ENCODE results near the gene SDR42E2. TPM values are rescaled to one million over a fixed set of nuclear protein-coding genes. Genes with fewer than 3 reads are reported as not detected.

The SDR42E2 gene
- total RNA-seq, 1 donor from 2014 or later, result 0.10 TPM

GRCh38 chr16:22190776-22191531 lies 28.6 kb downstream of the SDR42E2 start:
- H3K27me3 Mint-ChIP-seq (ENCODE audit: unreplicated experiment), result peaks cover 24% of the 10 kb centered on the region
- H3K27ac Mint-ChIP-seq (ENCODE audit: unreplicated experiment), result peak overlapping the region; percentile 97
- no peak for TF ChIP-seq CTCF (IDR thresholded peaks at IDR 0.05; ENCODE audit: unreplicated experiment)
- H3K9me3 Mint-ChIP-seq (ENCODE audit: unreplicated experiment), result no peaks in the 10 kb centered on the region
- peak; percentile 89 for DNase-seq (ENCODE audit: low spot score)
- H3K4me1 Mint-ChIP-seq (ENCODE audit: unreplicated experiment), result peaks cover 52% of the 10 kb centered on the region
- peak overlapping the region; percentile 87 for H3K4me3 Mint-ChIP-seq (ENCODE audit: unreplicated experiment)
- H3K36me3 Mint-ChIP-seq (ENCODE audit: low read depth, unreplicated experiment), result peaks cover 15% of the 10 kb centered on the region

GRCh38 chr16:22191532-22192260 lies 29.4 kb downstream of the SDR42E2 start:
- peaks cover 15% of the 10 kb centered on the region for H3K36me3 Mint-ChIP-seq (ENCODE audit: low read depth, unreplicated experiment)
- TF ChIP-seq CTCF (IDR thresholded peaks at IDR 0.05; ENCODE audit: unreplicated experiment), result no peak

GRCh38 chr16:22192261-22193062 lies 30.2 kb downstream of the SDR42E2 start:
- TF ChIP-seq CTCF (IDR thresholded peaks at IDR 0.05; ENCODE audit: unreplicated experiment), result no peak
- Mint-ChIP-seq H3K9me3 (ENCODE audit: unreplicated experiment) (no peaks in the 10 kb centered on the region), H3K4me1 (ENCODE audit: unreplicated experiment) (peaks cover 52% of the 10 kb centered on the region), H3K36me3 (ENCODE audit: low read depth, unreplicated experiment) (peaks cover 15% of the 10 kb centered on the region), H3K4me3 (ENCODE audit: unreplicated experiment) (peak overlapping the region; percentile 84), H3K27me3 (ENCODE audit: unreplicated experiment) (peaks cover 24% of the 10 kb centered on the region), H3K27ac (ENCODE audit: unreplicated experiment) (peak overlapping the region; percentile 97)
- peak; percentile 76 for DNase-seq (ENCODE audit: low spot score)

More at GRCh38 chr16:22191532-22192260, 29.4 kb downstream of the SDR42E2 start:
- H3K9me3 Mint-ChIP-seq (ENCODE audit: unreplicated experiment), result no peaks in the 10 kb centered on the region
- H3K27ac Mint-ChIP-seq (ENCODE audit: unreplicated experiment), result peak overlapping the region; percentile 97
- peak overlapping the region; percentile 87 for H3K4me3 Mint-ChIP-seq (ENCODE audit: unreplicated experiment)
- DNase-seq (ENCODE audit: low spot score), result no peak
- peaks cover 24% of the 10 kb centered on the region for H3K27me3 Mint-ChIP-seq (ENCODE audit: unreplicated experiment)
- H3K4me1 Mint-ChIP-seq (ENCODE audit: unreplicated experiment), result peaks cover 52% of the 10 kb centered on the region

GRCh38 chr16:22193063-22193411 lies 30.7 kb downstream of the SDR42E2 start:
- H3K36me3 Mint-ChIP-seq (ENCODE audit: low read depth, unreplicated experiment), result peaks cover 15% of the 10 kb centered on the region
- peak overlapping the region; percentile 97 for H3K27ac Mint-ChIP-seq (ENCODE audit: unreplicated experiment)
- peak overlapping the region; percentile 16 for H3K4me3 Mint-ChIP-seq (ENCODE audit: unreplicated experiment)
- no peak for TF ChIP-seq CTCF (IDR thresholded peaks at IDR 0.05; ENCODE audit: unreplicated experiment)
- peaks cover 51% of the 10 kb centered on the region for H3K4me1 Mint-ChIP-seq (ENCODE audit: unreplicated experiment)
- no peak for DNase-seq (ENCODE audit: low spot score)
- H3K27me3 Mint-ChIP-seq (ENCODE audit: unreplicated experiment), result peaks cover 24% of the 10 kb centered on the region
- no peaks in the 10 kb centered on the region for H3K9me3 Mint-ChIP-seq (ENCODE audit: unreplicated experiment)
